HG03432 (cell line): ENCODE data around the gene CRACDL.

Experiments used
- ATAC-seq: cut with Tn5 transposase; IDR thresholded peaks from one replicate; pipeline ENCODE4 v1.9.1; 2021; ENCODE audit warnings: mild to moderate bottlenecking, moderate library complexity; ENCODE audit not compliant: unreplicated experiment

CRACDL gene

GRCh38 chr2:98866033-98866432, 70.0 kb downstream of the CRACDL start:
- no peak for ATAC-seq

GRCh38 chr2:98861601-98862000, 74.4 kb downstream of the CRACDL start:
- no peak for ATAC-seq

GRCh38 chr2:98859323-98859722, 76.7 kb downstream of the CRACDL start:
- ATAC-seq = no peak

- no peak for ATAC-seq
Observed at GRCh38 chr2:98857001-98857400, 79.0 kb downstream of the CRACDL start.

GRCh38 chr2:98854682-98855081, 81.3 kb downstream of the CRACDL start:
- no peak for ATAC-seq

GRCh38 chr2:98852932-98853331, 83.1 kb downstream of the CRACDL start:
- no peak for ATAC-seq

GRCh38 chr2:98850074-98850473, 86.0 kb downstream of the CRACDL start:
- no peak for ATAC-seq

GRCh38 chr2:98849113-98849512, 86.9 kb downstream of the CRACDL start:
- no peak for ATAC-seq

GRCh38 chr2:98847853-98848252, 88.2 kb downstream of the CRACDL start:
- no peak for ATAC-seq

- ATAC-seq = no peak
Observed at GRCh38 chr2:98846041-98846440, 90.0 kb downstream of the CRACDL start.

GRCh38 chr2:98842136-98842535, 93.9 kb downstream of the CRACDL start:
- no peak for ATAC-seq

GRCh38 chr2:98839292-98839691, 96.7 kb downstream of the CRACDL start:
- ATAC-seq = no peak

GRCh38 chr2:98835831-98836385, 100.1 kb downstream of the CRACDL start:
- no peak for ATAC-seq

- ATAC-seq = no peak
Observed at GRCh38 chr2:98833917-98834263, 102.1 kb downstream of the CRACDL start.

- ATAC-seq = no peak
Observed at GRCh38 chr2:98833172-98833916, 102.7 kb downstream of the CRACDL start.

GRCh38 chr2:98832172-98832571, 103.9 kb downstream of the CRACDL start:
- ATAC-seq = no peak

- ATAC-seq = no peak
Observed at GRCh38 chr2:98830571-98831145, 105.4 kb downstream of the CRACDL start.

GRCh38 chr2:98829581-98830270, 106.3 kb downstream of the CRACDL start:
- no peak for ATAC-seq

GRCh38 chr2:98828793-98829371, 107.1 kb downstream of the CRACDL start:
- no peak for ATAC-seq

GRCh38 chr2:98828369-98828744, 107.7 kb downstream of the CRACDL start:
- no peak for ATAC-seq

GRCh38 chr2:98827625-98828368, 108.2 kb downstream of the CRACDL start:
- ATAC-seq = no peak
